ENCODE measurements around the gene APBA1. TPM values are rescaled to one million over a fixed set of nuclear protein-coding genes. Genes with fewer than 3 reads are reported as not detected.
A peak's percentile ranks its signal among the peaks of the same experiment; 100 is the strongest.

The APBA1 gene
- total RNA-seq, 1 donor from 2014 or later, result 6.2 TPM

DNA sequence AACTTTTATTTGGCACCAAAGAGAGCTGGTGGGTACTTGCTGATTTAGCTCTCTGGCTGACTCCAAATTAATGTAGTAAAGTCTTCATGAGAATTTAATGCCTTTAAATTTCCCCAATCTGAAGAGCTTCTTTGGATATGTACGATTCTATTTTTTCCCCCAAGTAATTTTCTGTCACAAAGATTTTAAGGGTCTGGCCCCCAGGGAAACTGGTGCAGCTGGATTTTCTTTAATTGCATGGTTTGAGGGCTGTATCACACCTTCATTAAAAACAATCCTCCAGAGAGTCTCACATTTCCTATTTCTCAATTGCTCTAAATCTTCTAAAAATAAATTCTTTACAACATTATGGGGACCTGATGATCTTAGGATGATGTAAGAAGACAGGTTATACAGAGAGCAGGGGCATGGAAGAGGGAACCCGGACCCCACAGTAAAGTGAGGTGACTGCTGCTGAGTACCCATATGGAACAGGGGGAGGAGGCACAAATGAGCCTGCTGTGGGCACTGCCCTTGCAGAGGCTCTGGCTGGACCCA is 188.2 kb downstream of the APBA1 start:
- DNase-seq (ENCODE audit: low read depth in 2 of 2), result no peak

DNA sequence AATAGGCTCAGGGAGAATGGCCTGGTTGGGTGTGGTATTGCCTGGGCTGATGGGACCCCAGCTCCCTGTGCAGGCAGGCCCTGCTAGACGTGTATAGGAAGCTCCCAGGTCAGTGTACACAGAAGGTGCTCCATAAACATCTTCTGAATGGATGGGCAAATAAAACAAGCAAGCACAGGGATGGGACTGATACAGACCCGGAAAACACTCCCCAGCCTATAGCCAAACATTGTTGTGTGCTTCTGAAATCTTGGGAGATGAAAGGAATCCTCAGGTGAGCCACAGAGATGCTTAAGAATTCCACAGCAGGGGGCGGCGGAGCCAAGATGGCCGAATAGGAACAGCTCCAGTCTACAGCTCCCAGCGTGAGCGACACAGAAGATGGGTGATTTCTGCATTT is 195.4 kb downstream of the APBA1 start:
- DNase-seq (ENCODE audit: low read depth in 2 of 2), result no peak

DNA sequence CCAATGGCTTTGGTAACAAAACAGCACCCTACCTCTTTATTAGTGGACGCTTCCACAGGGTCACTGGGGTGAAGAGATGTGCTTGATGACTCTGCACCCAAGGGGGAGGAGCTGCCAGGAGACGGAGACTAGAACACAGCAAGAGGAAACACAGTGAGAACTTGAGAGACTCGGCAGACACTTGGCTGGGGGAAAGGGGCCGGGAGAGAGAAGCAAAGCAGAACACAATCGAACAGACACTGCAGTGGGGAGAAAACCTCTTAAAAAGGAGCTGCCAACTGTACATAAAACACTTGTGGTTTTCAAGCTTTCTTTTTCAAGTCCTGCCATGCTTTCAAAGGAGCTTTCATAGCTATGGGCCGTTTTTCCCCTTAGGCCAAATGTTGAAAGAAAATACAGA is 196.2 kb downstream of the APBA1 start:
- no peak for DNase-seq (ENCODE audit: low read depth in 2 of 2)

DNA sequence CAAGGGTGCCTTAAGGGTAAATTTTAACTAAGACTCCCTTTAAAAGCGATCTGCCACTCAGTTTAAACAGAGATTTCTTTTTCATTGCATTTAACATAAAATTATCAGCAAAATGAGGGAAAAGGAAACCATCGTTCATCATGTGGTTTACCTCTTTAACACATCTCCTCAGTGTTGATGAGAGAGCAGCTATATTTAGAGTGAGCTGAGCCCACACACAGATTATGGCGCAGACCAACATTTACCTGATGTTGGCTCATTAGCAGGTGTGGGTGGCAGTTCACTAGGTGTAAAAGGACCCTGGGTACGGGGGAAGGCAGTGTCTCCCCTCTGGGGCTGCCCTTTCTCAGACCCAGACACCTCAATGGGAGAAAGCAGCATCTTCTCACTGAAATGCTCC is 197.3 kb downstream of the APBA1 start:
- no peak for DNase-seq (ENCODE audit: low read depth in 2 of 2)

DNA sequence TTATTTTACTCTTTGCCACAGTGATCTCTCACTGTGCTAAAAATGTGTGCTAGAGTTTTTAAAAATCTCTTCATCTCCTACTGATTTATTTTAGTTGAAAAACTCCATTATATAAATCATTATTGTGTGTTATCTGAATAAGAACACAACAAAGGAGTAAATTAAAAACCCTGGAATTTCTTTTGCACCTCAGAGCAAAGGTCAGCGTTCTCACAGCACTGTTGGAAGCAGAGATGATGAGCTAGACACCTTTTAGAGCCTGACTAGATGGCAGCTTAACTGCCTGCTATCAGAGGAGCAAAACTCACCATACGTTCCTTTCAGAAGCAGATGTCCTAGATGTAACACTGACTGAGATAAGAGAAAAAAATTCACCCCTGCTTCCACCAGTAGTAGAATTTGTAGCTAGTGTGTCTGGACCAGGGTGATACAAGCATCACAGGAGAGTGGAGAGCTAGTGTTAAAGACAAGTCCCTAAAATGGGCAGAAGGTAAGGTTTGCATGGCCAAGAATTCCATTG is 200.0 kb downstream of the APBA1 start:
- no peak for DNase-seq (ENCODE audit: low read depth in 2 of 2)

DNA sequence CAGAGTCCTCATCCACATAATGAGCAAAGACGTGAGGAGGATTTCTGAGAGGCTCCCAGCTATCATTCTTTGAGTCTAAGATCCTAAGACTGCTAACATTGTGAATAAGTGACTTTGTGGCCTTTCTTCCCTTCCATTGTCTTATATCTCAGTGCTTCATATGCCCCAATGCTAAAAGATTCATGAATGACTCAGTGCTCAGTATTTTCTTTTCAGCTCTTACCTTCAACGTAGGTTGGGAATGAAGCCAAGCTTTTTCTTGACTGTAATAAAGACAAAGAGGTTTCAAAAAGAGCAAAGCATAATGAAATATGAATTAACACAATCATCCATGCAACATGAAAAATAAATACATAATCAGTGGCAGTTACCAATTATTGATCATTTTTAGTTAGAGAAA is 200.7 kb downstream of the APBA1 start:
- peak; percentile 15 to 80 for DNase-seq (ENCODE audit: low read depth in 2 of 2)

DNA sequence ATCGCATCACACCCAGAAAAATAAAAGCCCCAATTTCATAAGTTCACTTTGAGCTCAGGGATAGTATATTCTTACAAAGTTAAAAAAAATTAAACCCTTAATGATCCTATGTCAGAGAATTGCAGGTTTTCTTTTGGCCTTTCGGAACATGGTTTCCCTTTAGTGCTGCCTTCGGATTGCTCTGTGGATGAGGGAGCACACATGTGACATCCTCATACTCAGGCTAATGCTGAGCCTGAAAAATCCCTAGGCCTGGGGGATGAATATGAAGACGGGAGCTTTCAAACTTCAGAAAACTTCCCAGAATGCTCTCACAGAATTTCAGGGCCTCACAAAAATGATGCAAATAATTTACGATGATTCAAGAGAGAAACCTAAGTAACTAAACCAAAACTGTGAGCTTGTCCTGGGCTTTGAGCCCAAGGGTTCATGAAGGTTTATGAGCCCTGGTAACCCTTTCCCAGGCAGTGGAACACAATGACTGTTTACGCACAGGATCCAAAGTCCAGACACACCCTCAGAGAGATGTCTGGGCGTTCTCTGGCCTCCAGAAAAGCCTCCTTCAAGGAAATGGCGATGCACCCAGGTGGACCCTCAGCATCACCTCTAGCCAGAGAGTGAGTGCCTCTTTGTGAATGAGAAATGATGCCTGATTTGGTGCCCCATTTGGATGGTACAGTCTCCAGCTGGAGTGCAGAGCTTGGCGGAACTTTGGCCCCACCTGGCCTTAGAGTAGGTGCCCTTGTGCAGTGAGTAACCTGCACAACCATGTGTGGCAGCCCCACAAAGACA is 201.8 kb downstream of the APBA1 start:
- DNase-seq (ENCODE audit: low read depth in 2 of 2), result no peak

DNA sequence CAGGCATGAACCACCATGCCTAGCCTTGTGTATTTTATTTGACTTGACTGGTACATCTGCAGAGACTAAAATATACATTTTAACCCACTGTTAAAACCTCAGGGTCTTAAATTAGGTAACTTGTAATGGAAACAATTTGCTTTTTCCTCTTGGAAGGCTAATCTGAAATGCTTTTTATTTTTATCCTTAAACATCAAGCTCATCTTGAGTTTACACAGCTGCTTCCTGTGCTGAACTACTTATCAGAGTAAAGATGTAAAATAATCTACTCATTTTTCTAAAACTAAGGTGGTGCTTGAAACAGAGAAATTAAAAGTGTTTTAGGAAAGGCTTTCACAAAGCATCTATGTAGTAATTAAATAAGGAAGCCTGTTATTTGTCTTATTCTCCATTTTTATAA is 203.0 kb downstream of the APBA1 start:
- peak in 1 of 2 donors; percentile 56 for DNase-seq (ENCODE audit: low read depth in 2 of 2)

DNA sequence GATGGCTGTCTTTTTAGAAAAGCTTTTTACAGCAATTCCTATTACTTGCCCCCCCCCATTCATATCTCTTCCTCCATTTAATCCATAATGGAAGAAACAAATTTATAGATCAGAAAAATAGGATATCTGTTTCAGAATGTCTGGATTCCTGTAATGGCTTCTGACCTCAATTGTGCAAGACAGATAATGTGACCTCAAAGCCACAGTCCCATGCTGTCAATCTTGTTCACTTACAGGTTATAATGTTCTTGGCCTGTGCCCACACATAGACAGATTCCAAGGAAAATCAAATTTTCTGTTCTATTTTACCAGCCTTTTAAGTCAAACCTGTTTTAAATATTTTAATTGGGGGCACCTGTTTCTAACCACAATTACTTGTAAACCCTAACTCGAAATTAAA is 203.8 kb downstream of the APBA1 start:
- no peak for DNase-seq (ENCODE audit: low read depth in 2 of 2)

DNA sequence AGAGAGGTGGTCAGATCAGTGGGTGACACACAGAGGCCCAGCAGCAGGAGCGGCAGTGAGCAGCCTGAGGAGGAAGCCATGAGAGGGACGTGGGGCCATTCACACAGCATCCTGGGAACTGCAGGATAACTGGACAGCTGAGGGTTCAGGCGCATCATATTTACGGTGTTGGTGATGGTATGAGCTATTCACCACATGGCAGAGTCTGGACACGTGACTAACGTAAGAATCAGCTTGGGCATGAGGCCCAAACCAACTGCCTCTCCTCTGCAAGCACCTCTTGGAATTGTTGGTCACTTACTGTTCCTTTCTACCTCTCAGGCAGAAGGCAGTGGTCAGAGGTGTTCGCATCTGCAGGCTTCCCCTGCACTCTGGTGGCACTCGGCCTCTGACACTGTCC is 206.0 kb downstream of the APBA1 start:
- DNase-seq (ENCODE audit: low read depth in 2 of 2), result no peak

DNA sequence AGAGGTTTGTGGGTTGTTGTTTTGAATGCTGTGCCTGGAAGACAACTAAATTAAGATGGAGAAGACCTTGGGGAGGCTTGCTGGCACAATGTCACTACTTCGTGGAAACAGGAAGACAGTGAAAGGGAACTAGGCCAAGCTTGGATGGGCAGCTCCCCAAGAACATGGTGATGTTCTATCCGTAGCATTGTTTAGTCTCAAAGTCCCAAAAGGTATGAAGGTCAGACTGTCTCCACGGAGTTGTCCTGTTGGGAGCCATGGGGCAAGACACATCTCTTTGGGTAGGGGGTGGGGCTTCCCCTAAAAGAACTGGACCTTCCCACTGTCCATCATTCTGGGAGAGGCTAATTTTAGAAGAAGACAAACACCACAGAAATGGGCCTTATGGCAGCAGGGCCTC is 206.7 kb downstream of the APBA1 start:
- DNase-seq (ENCODE audit: low read depth in 2 of 2), result no peak

DNA sequence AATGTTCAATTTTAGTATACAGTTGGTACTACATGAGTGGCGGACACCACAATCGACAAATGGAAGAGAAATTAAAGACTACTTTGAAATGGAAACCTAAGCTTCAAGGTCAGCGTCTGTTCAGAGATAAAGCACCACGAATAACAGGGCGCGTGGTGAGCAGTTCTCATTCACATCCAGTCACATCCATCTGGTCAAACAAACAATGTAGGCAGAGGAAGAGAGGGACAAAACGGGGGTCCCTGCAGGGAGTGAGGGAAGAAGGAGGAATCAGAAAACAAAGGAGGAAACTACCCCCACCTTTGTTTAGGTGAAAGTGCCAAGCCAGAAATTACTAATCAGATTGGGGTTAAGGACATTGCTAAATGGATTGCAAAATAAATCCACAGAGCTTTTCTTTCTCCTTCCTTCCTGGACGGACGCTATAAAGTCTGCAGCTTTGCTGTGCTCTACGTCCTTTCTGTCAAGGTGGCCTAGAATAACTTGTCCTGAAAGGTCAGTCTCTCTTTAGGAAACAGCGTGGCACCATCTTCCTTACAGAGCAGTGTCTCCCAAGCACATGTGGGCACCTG is 208.6 kb downstream of the APBA1 start:
- no peak for DNase-seq (ENCODE audit: low read depth in 2 of 2)

DNA sequence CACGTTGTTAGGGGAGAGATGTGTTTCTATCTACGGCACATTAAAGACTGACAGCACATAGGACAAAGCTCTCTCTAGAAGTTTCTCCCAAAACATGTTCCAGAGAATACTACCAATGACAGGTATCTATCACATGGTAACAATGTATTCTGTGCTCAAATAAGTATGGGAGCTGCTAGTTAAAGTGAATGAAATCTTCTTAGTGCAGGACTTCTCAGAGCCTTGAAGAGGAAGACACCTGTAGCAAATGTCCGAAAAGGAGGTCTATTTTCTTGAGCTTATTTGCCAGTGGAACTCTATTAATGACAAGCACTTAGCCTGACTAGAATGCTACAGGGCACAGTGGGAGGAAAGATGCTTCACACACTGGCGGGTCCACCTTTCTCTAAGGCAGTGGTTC is 209.8 kb downstream of the APBA1 start:
- DNase-seq (ENCODE audit: low read depth in 2 of 2), result no peak

DNA sequence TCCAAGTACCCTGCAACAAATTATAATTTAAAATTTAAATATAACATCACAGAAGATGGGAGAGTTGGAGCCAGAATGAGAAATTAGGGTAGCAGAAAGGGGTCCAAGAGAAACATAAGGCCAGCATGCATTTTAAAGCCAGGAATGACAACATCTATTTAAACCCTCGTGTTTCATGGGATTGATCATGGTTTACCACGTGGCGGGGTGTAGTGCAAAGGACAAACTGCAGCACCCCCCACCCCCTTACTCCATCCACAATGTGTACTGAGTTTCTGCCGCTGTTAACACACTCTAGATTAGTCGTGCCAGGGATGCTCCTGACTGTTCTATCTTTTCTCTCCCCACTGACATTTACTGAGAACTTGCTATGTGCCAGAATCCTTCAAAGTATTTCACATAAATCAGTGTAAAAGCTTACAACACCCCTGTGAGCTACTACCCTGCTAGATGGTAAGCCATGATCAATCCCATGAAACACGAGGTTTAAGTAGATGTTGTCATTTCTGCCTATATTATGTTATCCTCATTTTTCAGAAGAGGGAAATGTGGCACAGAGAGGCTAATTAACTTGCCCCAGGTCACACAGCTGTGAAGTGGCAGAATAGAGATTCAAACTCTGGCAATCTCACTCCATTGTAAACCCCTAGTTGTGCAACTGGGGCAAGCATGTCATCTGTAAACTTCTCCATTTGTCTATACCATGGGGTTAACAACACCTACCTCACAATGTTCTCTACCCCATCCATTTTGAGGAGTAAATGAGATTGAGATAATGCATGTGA is 210.9 kb downstream of the APBA1 start:
- DNase-seq (ENCODE audit: low read depth in 2 of 2), result no peak

DNA sequence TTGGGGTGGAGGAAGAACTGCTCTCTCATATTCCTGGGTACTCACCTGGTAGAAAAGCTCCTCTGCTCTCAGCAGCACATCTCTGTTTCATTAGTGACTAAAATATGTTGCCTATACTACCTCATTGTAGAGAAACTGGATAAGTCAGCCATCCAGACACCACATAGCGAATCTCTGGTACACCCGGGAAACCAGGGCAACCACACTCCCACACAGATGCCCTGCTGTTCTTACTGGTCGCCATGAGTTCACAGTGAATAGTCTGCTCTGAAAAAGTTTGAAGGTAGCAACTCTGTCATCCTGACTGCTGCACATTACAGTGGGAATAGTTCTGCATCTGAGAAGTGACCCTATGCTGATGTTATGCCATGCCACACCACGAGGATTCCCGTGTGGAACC is 212.2 kb downstream of the APBA1 start:
- no peak for DNase-seq (ENCODE audit: low read depth in 2 of 2)

DNA sequence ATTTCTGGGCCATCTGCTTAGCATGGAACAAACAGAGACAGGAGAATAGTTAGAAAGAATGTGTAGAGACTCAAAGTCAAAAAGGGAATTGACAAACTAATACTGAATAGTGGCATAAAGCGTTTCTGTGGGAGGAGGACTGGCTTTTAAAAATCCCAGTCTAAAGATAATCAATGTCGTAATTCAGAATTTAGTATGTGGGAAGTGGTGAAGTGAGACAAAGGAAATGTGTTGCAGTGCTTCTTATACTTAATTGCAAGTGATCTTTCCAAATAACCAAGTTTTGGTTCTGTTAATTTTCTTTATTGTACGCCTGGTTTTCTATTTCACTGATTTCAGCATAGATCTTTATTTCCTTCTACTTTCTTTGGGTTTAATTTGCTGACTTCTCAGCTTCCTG is 214.0 kb downstream of the APBA1 start:
- DNase-seq (ENCODE audit: low read depth in 2 of 2), result no peak

DNA sequence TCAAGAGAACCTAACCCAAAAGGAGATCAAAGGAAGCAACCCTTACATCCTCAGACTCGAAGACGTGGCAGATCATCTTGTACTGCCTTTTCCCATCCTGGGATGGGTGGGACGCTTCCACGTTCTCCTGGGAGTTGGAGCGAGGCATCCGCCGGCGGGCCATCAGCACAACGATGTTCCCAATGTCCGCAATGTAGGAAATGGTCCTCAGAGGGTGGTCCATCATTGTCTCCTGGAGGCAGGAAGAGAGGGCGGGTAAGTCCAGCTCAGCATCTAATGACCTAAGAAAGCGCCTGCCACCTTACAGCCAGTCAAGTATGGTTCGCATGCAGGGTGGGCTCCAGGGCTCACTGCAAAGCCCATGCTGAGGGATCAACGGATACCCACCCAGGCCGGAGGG is 216.0 kb downstream of the APBA1 start:
- DNase-seq (ENCODE audit: low read depth in 2 of 2), result no peak

DNA sequence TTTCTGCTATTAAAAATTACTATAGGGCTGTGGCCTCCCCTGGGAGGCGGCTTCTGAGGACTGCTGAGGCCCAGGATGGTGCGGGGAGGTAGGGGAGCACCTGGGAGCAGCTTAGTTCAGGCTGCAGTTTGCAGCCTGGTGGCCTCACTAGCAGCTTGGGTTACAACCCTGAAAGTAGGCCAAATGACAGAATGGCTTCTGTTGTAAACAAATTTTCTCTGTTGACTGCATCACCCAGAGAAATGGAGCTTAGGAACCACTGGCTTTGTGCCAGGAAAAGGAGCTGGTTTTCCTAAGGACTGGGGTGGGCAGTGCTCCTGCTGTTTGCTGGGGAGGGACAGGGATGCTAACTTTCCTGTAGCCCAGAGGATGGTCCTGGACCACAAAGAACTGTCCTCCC is 216.9 kb downstream of the APBA1 start:
- DNase-seq (ENCODE audit: low read depth in 2 of 2), result peak in 1 of 2 donors; percentile 33

DNA sequence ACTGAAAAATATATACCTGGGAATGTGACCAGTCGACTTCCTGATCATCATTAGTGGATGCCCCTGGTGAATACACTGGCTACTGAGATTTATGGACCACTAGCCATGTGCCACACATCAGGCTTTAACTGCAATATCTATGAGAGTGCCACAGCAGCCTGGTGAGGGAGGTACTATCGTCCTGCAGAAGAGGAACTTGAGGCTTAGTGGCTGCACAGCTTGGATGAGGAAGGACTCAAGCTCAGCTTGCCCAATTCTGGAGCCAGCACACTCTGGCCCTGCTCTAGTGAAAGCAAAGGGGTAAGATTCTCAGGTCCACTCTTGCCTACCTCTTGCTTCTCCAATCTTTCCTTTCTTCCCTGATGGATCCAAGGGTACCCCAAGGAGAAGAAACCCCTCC is 217.8 kb downstream of the APBA1 start:
- peak in 1 of 2 donors; percentile 7 for DNase-seq (ENCODE audit: low read depth in 2 of 2)

DNA sequence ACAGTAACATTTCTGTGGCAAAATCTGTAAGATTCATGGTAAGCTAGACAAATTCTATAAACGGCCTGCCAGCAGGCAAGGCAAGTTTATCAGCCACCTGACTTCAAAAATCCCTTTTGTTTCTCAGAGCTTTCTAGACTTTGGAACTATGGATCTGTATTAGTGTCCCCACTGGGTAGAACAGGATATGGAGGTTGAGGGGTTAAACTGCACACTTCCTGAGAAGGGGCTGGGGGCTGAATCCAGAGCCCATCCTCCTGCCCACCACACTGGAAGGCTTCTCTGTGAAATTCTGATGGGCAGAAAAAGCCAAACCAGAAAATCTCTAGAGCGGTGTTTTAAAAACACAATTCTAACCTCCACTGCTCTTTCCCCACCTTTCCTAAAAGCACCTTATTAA is 218.4 kb downstream of the APBA1 start:
- peak; percentile 55 to 67 for DNase-seq (ENCODE audit: low read depth in 2 of 2)

DNA sequence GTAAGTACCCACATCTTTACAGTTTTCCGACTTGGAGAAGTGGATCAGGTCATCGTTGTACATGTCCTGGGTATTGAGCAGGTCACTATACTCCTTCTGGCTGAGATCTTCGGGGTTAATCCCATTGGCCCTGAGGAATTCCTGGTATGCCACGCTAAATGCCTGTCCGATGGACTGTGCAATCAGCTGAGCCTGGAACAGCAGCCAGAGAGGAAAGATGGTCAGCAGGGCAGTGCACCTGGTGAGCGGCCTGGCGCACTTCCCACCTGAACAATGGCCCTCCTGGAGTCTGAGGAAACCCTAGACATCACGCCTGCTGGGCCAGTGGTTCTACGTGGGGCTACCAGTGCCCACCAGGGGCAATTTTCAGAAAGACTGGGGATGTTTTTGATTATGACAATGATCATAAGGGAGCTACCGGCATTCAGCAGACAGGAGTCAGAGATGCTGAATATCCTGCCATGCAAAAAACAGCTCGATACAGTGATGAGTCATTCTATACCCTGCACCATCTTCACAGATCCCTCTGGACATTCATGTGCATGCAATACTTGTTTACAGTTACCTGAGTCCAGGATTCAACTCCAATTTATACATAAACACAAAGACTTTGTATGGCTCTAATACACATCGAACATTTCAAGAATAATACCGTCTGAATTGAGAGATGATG is 219.9 kb downstream of the APBA1 start:
- DNase-seq (ENCODE audit: low read depth in 2 of 2), result peak in 1 of 2 donors; percentile 31

DNA sequence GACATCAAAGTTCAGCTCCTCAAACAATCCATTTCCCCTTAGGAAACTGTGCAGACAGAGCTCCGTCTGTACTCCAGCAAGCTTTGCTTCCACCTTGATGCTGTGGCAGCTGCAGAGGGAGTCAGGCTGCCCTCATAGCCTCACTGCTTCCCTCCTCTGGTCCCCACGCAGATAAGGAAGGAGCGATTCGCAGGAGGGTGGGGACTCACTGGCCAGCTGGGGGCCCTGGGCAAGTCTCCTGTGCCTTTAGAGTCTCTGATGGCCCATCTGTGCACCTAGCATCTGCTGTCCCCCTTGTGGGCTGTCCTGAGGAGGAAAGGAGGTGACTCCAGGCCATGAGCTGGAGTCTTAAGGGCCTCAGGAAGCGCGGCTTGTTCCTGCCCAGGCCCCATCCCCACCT is 225.7 kb downstream of the APBA1 start:
- DNase-seq (ENCODE audit: low read depth in 2 of 2), result no peak
